ENCODE data around the gene STK33.
"Not testable (repeated sequence)": the region's sequence is repeated elsewhere in the genome, so short reads cannot be mapped to it uniquely, and the experiment has no call there.

The STK33 gene

GRCh38 chr11:8558436-8558835 lies 35.6 kb downstream of the STK33 start:
- no peak for DNase-seq (ENCODE audit: extremely low spot score, insufficient read length, low read depth)
- FAIRE-seq = no peak

GRCh38 chr11:8545698-8546366 lies 48.2 kb downstream of the STK33 start:
- no peak for FAIRE-seq
- no peak for DNase-seq (ENCODE audit: extremely low spot score, insufficient read length, low read depth)

GRCh38 chr11:8544807-8545206 lies 49.2 kb downstream of the STK33 start:
- no peak for FAIRE-seq

GRCh38 chr11:8543278-8543677 lies 50.8 kb downstream of the STK33 start:
- FAIRE-seq = no peak
- DNase-seq (ENCODE audit: extremely low spot score, insufficient read length, low read depth) = no peak

More at GRCh38 chr11:8544807-8545206, 49.2 kb downstream of the STK33 start:
- DNase-seq (ENCODE audit: extremely low spot score, insufficient read length, low read depth) = no peak

- no peak for DNase-seq (ENCODE audit: extremely low spot score, insufficient read length, low read depth)
- no peak for FAIRE-seq
These were observed 52.6 kb downstream of the STK33 start for GRCh38 chr11:8541448-8541847.

- DNase-seq (ENCODE audit: extremely low spot score, insufficient read length, low read depth) = no peak
These were observed 60.7 kb downstream of the STK33 start for GRCh38 chr11:8533332-8533731.

GRCh38 chr11:8532475-8532874 lies 61.6 kb downstream of the STK33 start:
- FAIRE-seq (peak; percentile 84), DNase-seq (ENCODE audit: extremely low spot score, insufficient read length, low read depth) (no peak)

More at GRCh38 chr11:8533332-8533731, 60.7 kb downstream of the STK33 start:
- peak; percentile 90 for FAIRE-seq

- FAIRE-seq (peak; percentile 70), DNase-seq (ENCODE audit: extremely low spot score, insufficient read length, low read depth) (no peak)
These were observed 62.0 kb downstream of the STK33 start for GRCh38 chr11:8531982-8532381.

GRCh38 chr11:8531312-8531711 lies 62.7 kb downstream of the STK33 start:
- FAIRE-seq (no peak), DNase-seq (ENCODE audit: extremely low spot score, insufficient read length, low read depth) (no peak)

- FAIRE-seq (peak; percentile 39), DNase-seq (ENCODE audit: extremely low spot score, insufficient read length, low read depth) (no peak)
These were observed 66.1 kb downstream of the STK33 start for GRCh38 chr11:8527939-8528338.

GRCh38 chr11:8523396-8523795 lies 70.6 kb downstream of the STK33 start:
- no peak for DNase-seq (ENCODE audit: extremely low spot score, insufficient read length, low read depth)
- FAIRE-seq = no peak

- DNase-seq (ENCODE audit: extremely low spot score, insufficient read length, low read depth) = no peak
- no peak for FAIRE-seq
These were observed 81.5 kb downstream of the STK33 start for GRCh38 chr11:8512547-8512946.

- no peak for FAIRE-seq
These were observed 90.1 kb downstream of the STK33 start for GRCh38 chr11:8503910-8504364.

GRCh38 chr11:8501836-8502235 lies 92.2 kb downstream of the STK33 start:
- FAIRE-seq (no peak), DNase-seq (ENCODE audit: extremely low spot score, insufficient read length, low read depth) (no peak)

More at GRCh38 chr11:8503910-8504364, 90.1 kb downstream of the STK33 start:
- no peak for DNase-seq (ENCODE audit: extremely low spot score, insufficient read length, low read depth)

- FAIRE-seq (no peak), DNase-seq (ENCODE audit: extremely low spot score, insufficient read length, low read depth) (no peak)
These were observed 105.6 kb downstream of the STK33 start for GRCh38 chr11:8488395-8488794.

- no peak for DNase-seq (ENCODE audit: extremely low spot score, insufficient read length, low read depth)
- FAIRE-seq = no peak
These were observed 106.8 kb downstream of the STK33 start for GRCh38 chr11:8487261-8487660.

- FAIRE-seq (no peak), DNase-seq (ENCODE audit: extremely low spot score, insufficient read length, low read depth) (no peak)
These were observed 109.8 kb downstream of the STK33 start for GRCh38 chr11:8484251-8484650.

GRCh38 chr11:8480858-8481257 lies 113.2 kb downstream of the STK33 start:
- no peak for FAIRE-seq
- no peak for DNase-seq (ENCODE audit: extremely low spot score, insufficient read length, low read depth)

GRCh38 chr11:8477680-8478079 lies 116.3 kb downstream of the STK33 start:
- FAIRE-seq (peak; percentile 72), DNase-seq (ENCODE audit: extremely low spot score, insufficient read length, low read depth) (peak; percentile 28)

- FAIRE-seq (no peak), DNase-seq (ENCODE audit: extremely low spot score, insufficient read length, low read depth) (no peak)
These were observed 116.9 kb downstream of the STK33 start for GRCh38 chr11:8477151-8477550.

- DNase-seq (ENCODE audit: extremely low spot score, insufficient read length, low read depth); FAIRE-seq: not testable (repeated sequence)
These were observed 126.2 kb downstream of the STK33 start for GRCh38 chr11:8467806-8468205.

GRCh38 chr11:8467356-8467755 lies 126.7 kb downstream of the STK33 start:
- FAIRE-seq; DNase-seq (ENCODE audit: extremely low spot score, insufficient read length, low read depth): not testable (repeated sequence)

Data from GM18507 (cell line).